PC-3 (cell line): ENCODE data around the gene SPP2.

Experiments used
- EZH2 ChIP-seq: fragments of 300-600 bp; sonication (generic); IDR thresholded peaks from one replicate; pipeline ENCODE4 v1.6.1; 2017; ENCODE audit warnings: antibody characterized with exemption, mild to moderate bottlenecking, low read length; ENCODE audit not compliant: unreplicated experiment
- EZH2phosphoT487 ChIP-seq: fragments of 300-600 bp; sonication (generic); IDR thresholded peaks from 2 replicates; pipeline ENCODE4 v1.6.1; 2018; ENCODE audit warnings: mild to moderate bottlenecking, antibody characterized with exemption, low read length, borderline replicate concordance

DNA sequence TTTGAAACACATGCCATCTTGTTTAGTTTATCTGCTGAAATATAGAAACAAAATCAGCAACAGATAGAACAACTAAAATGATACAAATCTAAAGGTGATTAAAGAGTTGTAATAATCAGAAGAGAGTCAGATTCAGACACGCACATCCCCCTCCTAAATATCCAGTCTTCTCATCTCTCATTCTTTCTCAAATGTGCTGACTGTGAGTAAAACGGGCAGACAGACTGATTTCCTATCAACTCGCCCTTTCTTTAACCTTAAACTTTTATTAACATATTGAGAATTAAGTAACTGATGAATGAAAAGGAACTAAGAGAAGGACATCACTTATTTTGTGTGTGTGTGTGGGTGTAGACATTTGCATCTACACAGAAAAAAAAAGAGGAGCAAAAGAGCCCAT is 34.6 kb upstream of the SPP2 start:
- no peak for TF ChIP-seq EZH2phosphoT487
- no peak for TF ChIP-seq EZH2
